Neuronal stem cell (in vitro differentiated cells): Measurements from ENCODE around the gene SCFD2.

Experiments
- DNase-seq: peaks from one replicate; pipeline ENCODE4 v3.0.0-alpha.2; 2013; ENCODE audit warnings: low spot score
- H2AFZ ChIP-seq: one replicate; pipeline ENCODE4 v1.6.1; 2013; ENCODE audit warnings: mild to moderate bottlenecking, low read length, inconsistent platforms
- H2AK5ac ChIP-seq: 2 replicates; pipeline ENCODE4 v1.6.1; 2013; ENCODE audit warnings: low read depth, mild to moderate bottlenecking, inconsistent platforms, low read length, moderate library complexity, mixed read lengths
- H2BK120ac ChIP-seq: 2 replicates; pipeline ENCODE4 v1.6.1; 2013; ENCODE audit warnings: low read depth, mild to moderate bottlenecking, inconsistent platforms, low read length, moderate library complexity, mixed read lengths
- H2BK12ac ChIP-seq: one replicate; pipeline ENCODE4 v1.6.1; 2013; ENCODE audit warnings: low read length, inconsistent platforms
- H2BK15ac ChIP-seq: 2 replicates; pipeline ENCODE4 v1.6.1; 2013; ENCODE audit warnings: mild to moderate bottlenecking, low read length, inconsistent platforms, mixed read lengths
- H2BK5ac ChIP-seq: one replicate; pipeline ENCODE4 v1.6.1; 2013; ENCODE audit warnings: inconsistent platforms, mild to moderate bottlenecking, low read length, moderate library complexity
- H3K14ac ChIP-seq: one replicate; pipeline ENCODE4 v1.6.1; 2013; ENCODE audit warnings: low read length, inconsistent platforms
- H3K18ac ChIP-seq: 2 replicates; pipeline ENCODE4 v1.6.1; 2013; ENCODE audit warnings: low read length, inconsistent platforms
- H3K23ac ChIP-seq: 2 replicates; pipeline ENCODE4 v1.6.1; 2013; ENCODE audit warnings: low read depth, mild to moderate bottlenecking, mixed read lengths, low read length, inconsistent platforms; ENCODE audit not compliant: poor library complexity
- H3K27ac ChIP-seq: replicated peaks from 3 replicates; pipeline ENCODE4 v1.5.1; 2013; ENCODE audit warnings: low read length, inconsistent platforms
- H3K27me3 ChIP-seq, 3 experiments: 2 replicates each; pipeline ENCODE4 v1.6.1; 2013; ENCODE audit warnings: low read length in 3 of 3, mild to moderate bottlenecking in 2 of 3, inconsistent platforms in 1 of 3, low read depth in 1 of 3, mixed read lengths in 1 of 3, moderate library complexity in 1 of 3; ENCODE audit not compliant: control insufficient read depth in 3 of 3, insufficient read depth in 3 of 3
- H3K36me3 ChIP-seq, 2 donors: replicated peaks in 1 of 2; 2 replicates each; pipeline ENCODE4 v1.6.1; 2013; ENCODE audit warnings: low read length in 2 of 2; ENCODE audit not compliant: control insufficient read depth in 2 of 2, insufficient read depth in 2 of 2
- H3K4ac ChIP-seq: 2 replicates; pipeline ENCODE4 v1.6.1; 2013; ENCODE audit warnings: inconsistent platforms, mild to moderate bottlenecking, low read length, moderate library complexity
- H3K4me1 ChIP-seq, 2 donors: 1 replicate in 1 of 2; 2 replicates in 1 of 2; pipeline ENCODE4 v1.6.1; 2013; ENCODE audit warnings: low read length in 2 of 2, low read depth in 1 of 2; ENCODE audit not compliant: control insufficient read depth in 2 of 2, insufficient read depth in 1 of 2
- H3K4me2 ChIP-seq: one replicate; pipeline ENCODE4 v1.6.1; 2013; ENCODE audit warnings: mild to moderate bottlenecking, low read length, inconsistent platforms; ENCODE audit not compliant: insufficient read depth, poor library complexity, severe bottlenecking
- H3K4me3 ChIP-seq, 2 donors: 2 replicates each; pipeline ENCODE4 v1.5.1; 2013; ENCODE audit warnings: low read length in 2 of 2, mild to moderate bottlenecking in 2 of 2, inconsistent platforms in 1 of 2, moderate library complexity in 1 of 2
- H3K79me1 ChIP-seq: one replicate; pipeline ENCODE4 v1.6.1; 2013; ENCODE audit warnings: low read depth, mild to moderate bottlenecking, inconsistent platforms, low read length, moderate library complexity
- H3K9ac ChIP-seq: one replicate; pipeline ENCODE4 v1.6.1; 2013; ENCODE audit warnings: mild to moderate bottlenecking, low read depth, low read length, inconsistent platforms; ENCODE audit not compliant: poor library complexity
- H3K9me3 ChIP-seq, 2 donors: replicated peaks in 1 of 2; 2 replicates each; pipeline versions ENCODE3 to v1.6.1; 2013; ENCODE audit warnings: low read length in 2 of 2, mild to moderate bottlenecking in 2 of 2, inconsistent platforms in 1 of 2, low read depth in 1 of 2, mixed read lengths in 1 of 2, moderate library complexity in 1 of 2; ENCODE audit not compliant: control insufficient read depth in 2 of 2, insufficient read depth in 1 of 2
- H4K8ac ChIP-seq: one replicate; pipeline ENCODE4 v1.6.1; 2013; ENCODE audit warnings: low read depth, mild to moderate bottlenecking, inconsistent platforms, low read length, moderate library complexity
- H4K91ac ChIP-seq: one replicate; pipeline ENCODE4 v1.6.1; 2013; ENCODE audit warnings: low read length, low read depth, mild to moderate bottlenecking, inconsistent platforms; ENCODE audit not compliant: poor library complexity
- WGBS, 2 donors: extraction: QIAGEN DNeasy Blood & Tissue Kit; methylation state at CpG; one replicate each; pipeline ENCODE4 v1.1.7; 2013; ENCODE audit warnings: missing lambda C conversion rate in 2 of 2, mixed read lengths in 1 of 2; ENCODE audit not compliant: insufficient read length in 2 of 2, insufficient replicate concordance in 1 of 2; ENCODE audit errors: extremely low coverage in 2 of 2; 5-methylcytosine and 5-hydroxymethylcytosine counted together

The SCFD2 gene

DNA sequence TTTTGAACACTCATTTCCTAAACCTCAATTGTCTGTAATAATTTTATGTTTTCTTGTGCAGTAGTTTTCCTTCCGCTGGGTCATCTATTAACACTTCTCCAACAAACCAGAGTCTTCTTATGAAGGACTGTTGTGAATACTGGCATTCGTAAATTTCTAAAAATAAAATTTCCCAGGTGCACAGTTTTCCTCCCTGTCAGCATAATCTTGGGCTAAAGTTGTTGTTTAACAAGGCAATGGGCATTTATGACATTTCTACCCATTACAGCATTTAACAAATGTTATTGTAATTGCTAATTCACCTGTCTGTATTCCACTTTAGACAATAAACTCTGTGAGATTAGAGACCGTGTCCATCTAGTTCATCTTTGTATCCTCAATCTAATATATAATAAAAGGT is 1.2 kb downstream of the SCFD2 start:
- WGBS, 2 donors: no CpG with 5 or more reads among the region's 3 CpGs
- Histone ChIP-seq H3K14ac (no peak overlapping the region), H3K27me3 (peaks cover 0 to 17% (median 0%) of the 10 kb centered on the region in 3 experiments), H2BK5ac (no peak overlapping the region), H4K8ac (no peak overlapping the region), H3K4me2 (peak overlapping the region; percentile 25), H3K4me3 (peak overlapping the region in 1 of 2 donors; percentile 75), H3K23ac (no peak overlapping the region), H3K36me3 (no peaks in the 10 kb centered on the region), H3K79me1 (no peaks in the 10 kb centered on the region), H4K91ac (no peak overlapping the region), H2AFZ (peak overlapping the region; percentile 94), H3K4me1 (peaks cover 5 to 6% of the 10 kb centered on the region in 2 donors), H3K27ac (no peak overlapping the region), H2BK120ac (no peak overlapping the region), H3K18ac (no peak overlapping the region), H3K9ac (no peak overlapping the region), H3K9me3 (peaks cover 0 to 2% of the 10 kb centered on the region in 2 donors), H2AK5ac (no peak overlapping the region), H3K4ac (no peak overlapping the region), H2BK12ac (no peak overlapping the region), H2BK15ac (no peak overlapping the region)
- DNase-seq: no peak

DNA sequence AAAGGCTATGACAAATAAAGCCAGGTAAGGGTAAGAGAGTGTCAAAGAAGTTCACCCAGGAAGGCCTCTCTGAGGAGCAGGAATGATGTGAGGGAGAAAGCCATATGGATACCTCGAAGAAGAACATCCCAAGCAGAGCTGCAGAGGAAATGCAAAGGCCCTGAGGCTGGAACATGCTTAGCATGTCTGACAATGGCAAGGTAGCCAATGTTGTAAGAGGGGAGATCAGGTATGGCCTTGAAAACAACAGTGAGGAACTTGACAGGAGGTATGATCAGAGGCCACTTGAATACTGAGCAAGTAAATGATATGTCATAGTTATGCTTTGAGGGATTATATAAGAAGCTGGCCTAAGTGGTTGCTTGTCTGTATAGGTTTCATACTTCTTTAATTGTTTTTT is 3.8 kb downstream of the SCFD2 start:
- H3K27ac ChIP-seq: no peak overlapping the region
- no peak overlapping the region for H3K14ac ChIP-seq
- H3K27me3 ChIP-seq: no peaks in the 10 kb centered on the region
- H3K4ac ChIP-seq: no peak overlapping the region
- peaks cover 5 to 6% of the 10 kb centered on the region in 2 donors for H3K4me1 ChIP-seq
- H3K9ac ChIP-seq: no peak overlapping the region
- no peak overlapping the region for H2BK120ac ChIP-seq
- no peak overlapping the region for H2BK12ac ChIP-seq
- no peak overlapping the region for H2AFZ ChIP-seq
- no peak overlapping the region for H3K4me3 ChIP-seq
- DNase-seq: no peak
- H3K36me3 ChIP-seq: no peaks in the 10 kb centered on the region
- H3K4me2 ChIP-seq: no peak overlapping the region
- H4K8ac ChIP-seq: no peak overlapping the region
- no peak overlapping the region for H2BK15ac ChIP-seq
- H2BK5ac ChIP-seq: no peak overlapping the region
- no peak overlapping the region for H2AK5ac ChIP-seq
- H3K18ac ChIP-seq: no peak overlapping the region
- no peak overlapping the region for H3K23ac ChIP-seq
- H4K91ac ChIP-seq: no peak overlapping the region
- no peaks in the 10 kb centered on the region for H3K79me1 ChIP-seq
- peaks cover 0 to 2% of the 10 kb centered on the region in 2 donors for H3K9me3 ChIP-seq
- no CpG with 5 or more reads among the region's 1 CpG for WGBS, 2 donors

DNA sequence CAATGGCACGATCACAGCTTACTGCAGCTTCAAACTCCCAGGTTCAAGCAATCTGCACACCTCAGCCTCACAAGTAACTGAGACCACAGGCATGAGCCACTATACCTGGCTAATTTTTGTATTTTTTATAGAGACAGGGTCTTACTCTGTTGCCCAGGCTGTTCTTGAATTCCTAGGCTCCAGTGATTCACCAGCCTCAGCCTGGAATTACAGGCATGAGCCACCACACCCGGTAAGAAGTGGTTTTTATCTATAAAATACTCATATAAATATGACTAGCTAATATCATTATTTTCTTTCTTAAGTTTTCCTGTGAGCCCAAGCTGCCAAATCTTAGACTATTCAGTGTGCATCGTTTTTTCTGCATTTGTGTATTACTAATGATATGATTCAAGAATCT is 4.4 kb downstream of the SCFD2 start:
- Histone ChIP-seq H3K9me3 (peaks cover 0 to 2% of the 10 kb centered on the region in 2 donors), H4K91ac (no peak overlapping the region), H3K4me2 (no peak overlapping the region), H3K18ac (no peak overlapping the region), H2BK12ac (no peak overlapping the region), H2AFZ (no peak overlapping the region), H3K79me1 (no peaks in the 10 kb centered on the region), H3K9ac (no peak overlapping the region), H2AK5ac (no peak overlapping the region), H2BK15ac (no peak overlapping the region), H2BK120ac (no peak overlapping the region), H3K36me3 (no peaks in the 10 kb centered on the region), H3K4me3 (no peak overlapping the region), H3K23ac (no peak overlapping the region), H3K4me1 (peaks cover 5 to 6% of the 10 kb centered on the region in 2 donors), H3K14ac (no peak overlapping the region), H3K4ac (no peak overlapping the region), H3K27me3 (no peaks in the 10 kb centered on the region), H2BK5ac (no peak overlapping the region), H3K27ac (no peak overlapping the region), H4K8ac (no peak overlapping the region)
- WGBS, 2 donors: no CpG with 5 or more reads among the region's 3 CpGs
- DNase-seq: no peak

DNA sequence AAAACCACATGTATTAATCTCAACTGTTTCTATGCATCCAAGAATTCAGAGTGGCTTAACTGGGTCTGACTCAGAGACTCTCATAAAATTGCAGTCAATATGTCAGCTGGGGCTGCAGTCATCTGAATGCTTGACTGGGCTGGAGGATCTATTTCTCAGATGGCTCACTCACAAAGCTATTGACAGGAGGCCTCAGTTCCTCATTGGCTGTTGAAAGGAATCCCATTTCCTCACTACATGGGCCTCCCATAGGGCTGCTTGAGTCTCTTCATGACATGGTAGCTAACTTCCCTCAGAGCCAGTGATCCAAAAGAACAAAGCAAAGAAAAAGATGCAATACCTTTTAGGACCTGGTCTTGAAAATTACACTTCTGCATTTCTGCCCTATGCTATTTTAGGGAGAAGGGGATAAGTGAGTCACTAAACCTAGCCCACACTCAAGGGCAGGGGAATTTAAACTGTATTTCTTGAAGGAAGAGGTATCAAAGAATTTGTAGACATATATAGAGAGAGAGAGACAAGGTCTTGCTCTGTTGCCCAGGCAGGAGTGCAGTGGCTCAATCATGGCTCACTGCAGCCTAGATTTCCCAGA is 9.8 kb downstream of the SCFD2 start:
- no peak overlapping the region for H3K4me3 ChIP-seq
- DNase-seq: no peak

More for the DNA sequence above, 9.8 kb downstream of the SCFD2 start:
- Histone ChIP-seq H2AFZ (no peak overlapping the region), H3K23ac (no peak overlapping the region), H3K4me1 (no peaks in the 10 kb centered on the region), H4K91ac (no peak overlapping the region), H2AK5ac (no peak overlapping the region), H3K4ac (no peak overlapping the region), H3K27me3 (no peaks in the 10 kb centered on the region), H3K27ac (no peak overlapping the region), H2BK15ac (no peak overlapping the region), H3K14ac (no peak overlapping the region), H4K8ac (no peak overlapping the region), H3K9me3 (peaks cover 4 to 7% of the 10 kb centered on the region in 2 donors), H3K4me2 (no peak overlapping the region), H2BK120ac (no peak overlapping the region), H3K36me3 (no peaks in the 10 kb centered on the region), H3K9ac (no peak overlapping the region), H2BK5ac (no peak overlapping the region), H3K79me1 (no peaks in the 10 kb centered on the region), H3K18ac (no peak overlapping the region), H2BK12ac (no peak overlapping the region)
